HG03558 (cell line): ENCODE data around the gene ZNF396.

ENCODE experiments used
- ATAC-seq: cut with Tn5 transposase; IDR thresholded peaks from one replicate; pipeline ENCODE4 v1.9.1; 2021; ENCODE audit warnings: moderate number of reproducible peaks; ENCODE audit not compliant: unreplicated experiment; ENCODE audit errors: extremely low read depth

Gene ZNF396

GRCh38 chr18:35376742-35377695, at the start of gene ZNF396:
ZNF396 (minus strand) TSS chr18:35377337; CDS start chr18:35374292, 3,045 bp downstream.
- no peak for ATAC-seq

- ATAC-seq, result no peak
Measured at GRCh38 chr18:35426786-35427185, 49.6 kb upstream of the ZNF396 start.

DNA sequence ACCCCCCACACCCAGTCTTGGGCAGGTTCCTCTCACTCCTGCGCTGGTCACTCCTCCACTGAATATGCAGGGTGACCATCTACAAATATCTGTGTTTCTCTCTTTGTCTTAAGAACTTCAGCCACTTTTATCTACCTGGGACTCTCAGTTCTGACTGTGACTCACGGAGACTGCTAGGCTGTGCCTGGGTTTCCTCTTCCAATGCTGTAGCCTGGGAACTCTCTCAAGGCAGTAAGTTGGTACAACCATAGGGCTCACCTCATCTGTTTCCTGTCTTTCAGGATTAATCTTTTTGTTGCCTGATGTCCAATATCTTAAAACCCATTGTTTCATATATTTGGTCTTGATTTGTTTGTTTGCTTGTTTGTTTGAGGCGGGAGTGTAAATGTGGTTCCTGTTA, 47.2 kb upstream of the ZNF396 start:
- ATAC-seq, result no peak

GRCh38 chr18:35422237-35422636, 45.1 kb upstream of the ZNF396 start:
- no peak for ATAC-seq

- no peak for ATAC-seq
Measured at GRCh38 chr18:35418610-35419009, 41.5 kb upstream of the ZNF396 start.

DNA sequence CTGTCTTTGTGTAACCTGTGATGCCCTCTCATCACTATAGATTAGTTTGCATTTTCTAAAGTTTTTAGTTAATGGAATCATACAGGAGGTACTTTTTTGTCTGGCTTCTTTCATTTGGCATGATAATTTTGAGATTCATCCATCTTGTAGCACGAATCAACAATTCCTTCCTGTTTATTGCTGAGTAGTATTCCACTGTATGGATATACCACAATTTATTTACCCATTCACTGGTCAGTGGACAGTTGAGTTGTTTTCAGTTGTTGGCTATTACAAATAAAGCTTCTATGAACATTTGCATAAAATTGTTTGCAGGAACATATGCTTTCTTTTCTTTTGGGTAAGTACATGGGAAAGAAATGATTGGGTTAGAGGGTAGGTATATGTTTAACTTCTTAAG, 40.1 kb upstream of the ZNF396 start:
- no peak for ATAC-seq

DNA sequence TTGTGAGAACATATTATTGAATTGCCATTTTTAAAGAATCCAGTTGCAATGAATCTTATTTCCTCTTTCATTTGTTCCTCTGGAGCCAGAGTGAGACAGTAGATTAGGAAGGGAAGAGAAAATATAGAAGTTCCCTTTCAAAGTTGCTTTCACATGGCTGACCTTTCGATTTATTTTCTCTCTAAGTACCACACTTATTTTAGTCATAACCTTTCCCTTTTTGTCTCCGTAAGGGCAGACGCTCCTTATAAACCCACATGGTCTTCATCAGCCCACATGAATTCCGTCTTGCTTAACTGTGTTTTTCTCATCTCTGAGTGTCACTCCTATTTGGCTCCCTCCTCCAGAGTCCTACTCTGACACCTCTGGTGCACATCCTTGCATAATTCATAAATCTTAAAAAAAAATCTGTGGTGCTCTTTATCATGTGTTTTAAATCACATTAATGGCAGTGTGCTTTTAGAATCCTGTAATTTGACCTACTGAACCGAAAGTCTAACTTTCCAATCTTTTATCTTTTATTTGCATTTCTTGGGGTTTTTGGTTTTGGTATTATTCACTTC, 38.5 kb upstream of the ZNF396 start:
- no peak for ATAC-seq

DNA sequence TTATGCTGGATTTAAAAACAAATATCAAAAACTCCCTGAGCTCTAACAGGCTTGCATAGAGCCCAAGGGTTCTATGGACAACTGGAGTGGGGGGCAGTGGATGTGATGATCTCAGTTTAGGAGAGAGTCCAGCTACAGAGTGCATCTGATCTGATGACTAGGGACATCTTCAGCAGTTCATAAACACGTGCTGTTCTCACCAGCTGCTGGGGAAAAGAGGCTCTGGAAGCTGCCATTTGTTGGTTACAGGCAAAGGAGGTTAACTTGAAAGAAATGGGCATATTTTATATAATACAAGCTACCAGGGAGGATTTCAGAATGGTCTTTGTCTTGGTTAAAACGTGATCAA, 36.0 kb upstream of the ZNF396 start:
- ATAC-seq, result no peak

DNA sequence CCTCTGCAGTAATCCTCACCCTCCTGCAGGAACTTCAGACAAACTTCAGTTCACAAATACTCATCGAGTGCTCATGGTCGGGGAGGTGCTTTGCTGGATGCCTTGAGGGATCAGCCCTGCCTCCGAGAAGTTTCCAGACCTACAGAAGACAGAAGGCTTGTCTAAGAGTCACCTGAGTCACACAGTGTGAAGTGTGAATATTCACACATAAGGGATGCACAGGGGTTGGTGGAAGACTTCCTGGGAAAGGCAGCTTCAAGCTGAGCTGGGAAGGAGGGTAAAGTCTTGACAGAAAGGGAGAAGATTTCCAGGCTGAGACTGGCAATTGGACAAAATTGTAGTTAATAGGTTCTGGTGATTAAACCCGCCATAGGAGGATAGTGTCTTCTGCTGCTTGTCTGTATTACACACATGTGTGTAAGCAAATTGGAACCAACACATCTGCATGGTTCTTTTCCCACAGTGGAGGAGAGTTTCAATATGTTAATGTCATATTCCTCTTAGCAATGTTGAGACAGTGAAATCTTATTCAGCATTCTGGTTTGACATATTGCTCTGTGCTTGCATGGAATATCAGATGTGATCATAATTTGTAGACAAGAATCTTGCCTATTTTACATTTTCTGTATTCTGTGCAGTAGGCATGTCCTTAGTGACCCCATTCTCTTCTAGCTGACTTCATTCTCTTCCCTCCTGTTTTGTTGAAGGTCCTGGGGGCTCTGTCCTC, 34.7 kb upstream of the ZNF396 start:
- ATAC-seq, result no peak

DNA sequence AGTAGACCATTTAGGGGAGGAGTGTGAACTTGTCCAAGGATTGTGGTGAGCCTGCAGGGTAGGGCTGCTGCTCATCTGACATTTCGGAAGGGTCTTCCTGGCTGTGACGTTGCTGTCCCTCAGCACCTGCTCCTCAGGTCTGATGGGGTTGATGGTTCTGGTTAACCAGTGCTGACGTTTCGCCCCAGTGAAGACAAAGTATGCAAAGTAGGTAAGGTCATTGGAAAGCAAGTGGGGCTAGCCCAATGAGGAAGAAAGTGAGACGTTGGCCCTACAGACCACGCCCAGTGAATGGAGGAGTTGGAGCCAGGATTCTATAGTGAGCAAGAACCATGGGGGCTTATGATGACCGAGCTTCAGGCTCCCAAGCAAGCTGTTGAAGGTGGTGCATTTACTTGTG, 33.4 kb upstream of the ZNF396 start:
- peak; percentile 41 for ATAC-seq

GRCh38 chr18:35409911-35410310, 32.8 kb upstream of the ZNF396 start:
- ATAC-seq, result no peak

- no peak for ATAC-seq
Measured at GRCh38 chr18:35408843-35409261, 31.7 kb upstream of the ZNF396 start.

GRCh38 chr18:35407871-35408481, 30.8 kb upstream of the ZNF396 start:
- no peak for ATAC-seq

- ATAC-seq, result no peak
Measured at GRCh38 chr18:35406666-35407065, 29.5 kb upstream of the ZNF396 start.

GRCh38 chr18:35397976-35398375, 20.8 kb upstream of the ZNF396 start:
- no peak for ATAC-seq

DNA sequence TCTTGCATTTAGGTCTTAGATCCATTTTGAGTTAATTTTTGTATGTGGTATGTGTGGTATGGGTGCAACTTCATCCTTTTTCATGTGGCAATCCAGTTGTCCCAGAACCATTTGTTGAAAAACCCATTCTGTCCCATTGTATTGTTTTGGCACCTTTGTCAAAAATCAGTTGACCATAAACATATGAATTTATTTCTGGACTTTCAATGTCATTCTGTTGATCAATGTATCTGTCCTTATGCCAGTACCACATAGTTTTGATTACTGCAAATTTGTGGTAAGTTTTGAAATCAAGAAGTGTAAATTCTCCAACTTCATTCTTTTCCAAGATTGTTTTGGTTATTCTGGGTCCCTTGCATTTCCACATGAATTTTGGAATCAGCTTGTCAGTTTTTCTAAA, 16.6 kb upstream of the ZNF396 start:
- ATAC-seq, result no peak

GRCh38 chr18:35392375-35392774, 15.2 kb upstream of the ZNF396 start:
- ATAC-seq, result no peak

DNA sequence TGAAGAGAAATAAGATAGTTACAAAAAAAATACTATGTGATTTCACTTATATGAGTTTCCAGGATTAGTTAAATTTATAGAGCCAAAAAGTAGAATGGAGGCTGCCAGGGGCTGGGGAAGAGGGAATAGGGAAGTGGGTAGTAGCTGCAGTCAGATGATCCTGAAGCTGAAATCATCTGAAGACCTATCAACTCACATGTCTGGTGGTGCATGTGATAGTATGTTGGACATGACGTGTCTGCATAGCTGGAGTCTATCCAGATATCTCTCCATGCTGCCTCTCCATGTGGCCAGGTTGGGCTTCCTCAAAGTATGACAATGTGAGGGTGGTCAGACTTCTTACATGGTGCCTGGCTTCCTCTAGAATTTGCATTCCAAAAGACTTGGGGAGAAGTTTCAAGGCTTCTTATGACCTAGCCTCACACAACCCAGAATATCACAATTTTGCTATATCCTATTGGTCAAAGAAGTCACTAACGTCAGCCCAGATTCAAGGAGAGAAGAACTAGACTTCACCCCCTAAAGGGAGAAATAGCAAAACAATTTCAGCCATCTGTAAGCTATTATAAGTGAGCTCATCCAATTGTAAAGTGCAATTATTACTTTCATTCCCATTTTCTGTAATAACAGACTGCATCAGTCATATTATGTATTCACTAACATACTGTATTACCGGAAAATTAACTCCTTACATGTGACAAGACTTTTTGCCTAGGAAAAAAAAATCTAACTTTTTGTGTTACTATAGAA, 14.0 kb upstream of the ZNF396 start:
- ATAC-seq, result no peak

GRCh38 chr18:35389095-35389618, 12.0 kb upstream of the ZNF396 start:
- no peak for ATAC-seq

DNA sequence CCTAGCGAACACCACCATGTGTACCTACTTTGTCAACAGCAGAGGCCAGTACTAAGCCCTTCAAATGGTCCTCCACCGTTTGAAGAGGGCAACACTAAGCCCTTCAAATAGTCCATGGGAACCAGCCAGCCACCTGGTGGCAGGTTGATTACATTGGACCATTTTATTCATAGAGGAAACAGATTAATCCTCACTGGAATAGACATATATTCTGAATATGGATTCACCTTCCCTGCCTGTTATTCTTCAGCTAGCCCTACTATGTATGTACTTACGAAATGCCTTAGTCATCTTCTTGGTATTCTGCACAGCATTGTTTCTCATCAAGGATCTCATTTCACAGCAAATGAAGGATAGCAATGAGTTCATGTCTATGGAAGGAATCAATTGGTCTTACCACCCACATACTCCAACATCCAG, 10.0 kb upstream of the ZNF396 start:
- no peak for ATAC-seq
